Measurements from ENCODE around the gene NNMT.

NNMT gene

DNA sequence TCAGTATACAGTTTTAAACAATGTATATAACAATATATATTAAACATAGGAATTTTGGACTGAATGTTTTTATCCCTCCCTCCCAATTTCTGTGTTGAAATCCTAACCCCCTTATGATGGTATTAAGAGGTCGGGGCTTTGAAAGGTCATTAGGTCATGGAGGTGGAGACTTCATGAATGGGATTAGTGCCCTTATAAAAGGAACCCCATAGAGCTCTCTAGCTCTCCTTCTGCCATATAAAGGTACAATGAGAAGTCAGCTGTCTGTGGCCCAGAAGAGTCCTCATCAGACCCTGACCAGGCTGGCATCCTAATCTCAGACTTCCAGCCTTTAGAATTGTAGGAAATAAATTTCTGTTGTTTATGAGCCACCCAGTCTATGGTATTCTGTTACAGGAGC is 6.5 kb downstream of the NNMT start:
- Histone ChIP-seq H3K36me3 (ENCODE audit: control insufficient read depth, low read length) (no peaks in the 10 kb centered on the region), H3K9me3 (ENCODE audit: control insufficient read depth, insufficient read depth, low read length) (no peaks in the 10 kb centered on the region), H3F3A (ENCODE audit: control insufficient read depth, insufficient read depth) (no peaks in the 10 kb centered on the region), H3K4me3 (ENCODE audit: low read length) (no peak overlapping the region), H3K4me2 (ENCODE audit: low read length) (no peak overlapping the region), H3K27me3 (ENCODE audit: control insufficient read depth, low read length) (no peaks in the 10 kb centered on the region; the same call in 1 of the 2 replicates), H3K27ac (ENCODE audit: low read depth, low read length) (no peak overlapping the region), H3K4me1 (ENCODE audit: control insufficient read depth, low read length) (no peaks in the 10 kb centered on the region), H4K20me1 (ENCODE audit: control insufficient read depth, insufficient read depth, low read depth, low read length) (no peaks in the 10 kb centered on the region), H3K9me2 (replicated peaks; ENCODE audit: control insufficient read depth, low read length) (no peaks in the 10 kb centered on the region), H3K79me2 (ENCODE audit: control insufficient read depth, low read length) (no peaks in the 10 kb centered on the region)
- TF ChIP-seq, protein P1, sequence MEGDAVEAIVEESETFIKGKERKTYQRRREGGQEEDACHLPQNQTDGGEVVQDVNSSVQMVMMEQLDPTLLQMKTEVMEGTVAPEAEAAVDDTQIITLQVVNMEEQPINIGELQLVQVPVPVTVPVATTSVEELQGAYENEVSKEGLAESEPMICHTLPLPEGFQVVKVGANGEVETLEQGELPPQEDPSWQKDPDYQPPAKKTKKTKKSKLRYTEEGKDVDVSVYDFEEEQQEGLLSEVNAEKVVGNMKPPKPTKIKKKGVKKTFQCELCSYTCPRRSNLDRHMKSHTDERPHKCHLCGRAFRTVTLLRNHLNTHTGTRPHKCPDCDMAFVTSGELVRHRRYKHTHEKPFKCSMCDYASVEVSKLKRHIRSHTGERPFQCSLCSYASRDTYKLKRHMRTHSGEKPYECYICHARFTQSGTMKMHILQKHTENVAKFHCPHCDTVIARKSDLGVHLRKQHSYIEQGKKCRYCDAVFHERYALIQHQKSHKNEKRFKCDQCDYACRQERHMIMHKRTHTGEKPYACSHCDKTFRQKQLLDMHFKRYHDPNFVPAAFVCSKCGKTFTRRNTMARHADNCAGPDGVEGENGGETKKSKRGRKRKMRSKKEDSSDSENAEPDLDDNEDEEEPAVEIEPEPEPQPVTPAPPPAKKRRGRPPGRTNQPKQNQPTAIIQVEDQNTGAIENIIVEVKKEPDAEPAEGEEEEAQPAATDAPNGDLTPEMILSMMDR (IDR thresholded peaks at IDR 0.05; ENCODE audit: low read depth, low read length, poor library complexity, severe bottlenecking), result no peak
- no peak for TF ChIP-seq EZH2phosphoT487 (IDR thresholded peaks at IDR 0.05; ENCODE audit: borderline replicate concordance, low read length)

DNA sequence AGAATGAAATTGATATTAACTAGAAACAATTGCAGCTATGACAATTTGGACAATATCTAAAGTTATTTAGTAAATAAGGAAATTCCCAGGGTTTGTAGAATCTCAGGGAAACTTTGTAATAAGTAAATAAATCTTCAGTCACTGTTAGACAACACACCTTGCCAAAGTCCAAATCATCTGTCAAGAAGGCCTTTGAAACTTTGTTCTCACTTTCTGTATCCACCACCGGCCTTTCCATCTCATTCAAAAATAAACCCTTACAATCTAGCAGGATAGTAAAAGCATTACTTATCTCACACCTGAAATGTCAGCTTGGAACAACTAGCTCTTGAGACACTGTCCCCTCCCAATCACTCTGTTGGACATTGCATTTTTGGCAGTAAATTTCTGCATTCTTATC is 7.9 kb downstream of the NNMT start:
- Histone ChIP-seq H3K9me3 (ENCODE audit: control insufficient read depth, insufficient read depth, low read length) (no peaks in the 10 kb centered on the region), H4K20me1 (ENCODE audit: control insufficient read depth, insufficient read depth, low read depth, low read length) (no peaks in the 10 kb centered on the region), H3K79me2 (ENCODE audit: control insufficient read depth, low read length) (no peaks in the 10 kb centered on the region), H3K4me2 (ENCODE audit: low read length) (no peak overlapping the region), H3K9me2 (replicated peaks; ENCODE audit: control insufficient read depth, low read length) (no peaks in the 10 kb centered on the region), H3K27me3 (ENCODE audit: control insufficient read depth, low read length) (no peaks in the 10 kb centered on the region; the same call in 1 of the 2 replicates), H3F3A (ENCODE audit: control insufficient read depth, insufficient read depth) (no peaks in the 10 kb centered on the region), H3K4me1 (ENCODE audit: control insufficient read depth, low read length) (no peaks in the 10 kb centered on the region), H3K4me3 (ENCODE audit: low read length) (no peak overlapping the region), H3K27ac (ENCODE audit: low read depth, low read length) (no peak overlapping the region), H3K36me3 (ENCODE audit: control insufficient read depth, low read length) (no peaks in the 10 kb centered on the region)
- TF ChIP-seq, protein P1 (IDR thresholded peaks at IDR 0.05; ENCODE audit: low read depth, low read length, poor library complexity, severe bottlenecking), result no peak
- no peak for TF ChIP-seq EZH2phosphoT487 (IDR thresholded peaks at IDR 0.05; ENCODE audit: borderline replicate concordance, low read length)

DNA sequence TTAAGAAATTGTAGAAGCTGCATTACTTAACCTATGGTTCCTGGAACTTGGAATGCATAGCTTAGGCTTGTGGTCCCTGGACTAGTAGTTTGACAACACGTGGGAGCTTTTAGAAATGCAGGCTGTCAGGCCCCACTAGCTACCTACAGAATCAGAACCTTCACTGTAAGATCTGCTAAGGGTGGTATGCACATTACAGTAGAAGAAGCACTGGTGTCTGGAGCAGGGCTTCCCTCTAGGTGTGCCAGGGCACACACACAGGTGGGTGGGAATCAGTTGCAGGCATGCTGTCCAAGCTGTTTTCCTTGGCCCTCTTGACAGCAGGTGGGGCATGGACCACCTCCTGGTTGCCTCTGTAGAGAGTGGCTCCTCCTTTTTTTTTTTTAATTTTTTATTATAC is 8.8 kb downstream of the NNMT start:
- Histone ChIP-seq H3K4me2 (ENCODE audit: low read length) (no peak overlapping the region), H3K9me3 (ENCODE audit: control insufficient read depth, insufficient read depth, low read length) (no peaks in the 10 kb centered on the region), H4K20me1 (ENCODE audit: control insufficient read depth, insufficient read depth, low read depth, low read length) (no peaks in the 10 kb centered on the region), H3K9me2 (replicated peaks; ENCODE audit: control insufficient read depth, low read length) (no peaks in the 10 kb centered on the region), H3K36me3 (ENCODE audit: control insufficient read depth, low read length) (no peaks in the 10 kb centered on the region), H3F3A (ENCODE audit: control insufficient read depth, insufficient read depth) (no peaks in the 10 kb centered on the region), H3K4me3 (ENCODE audit: low read length) (no peak overlapping the region), H3K79me2 (ENCODE audit: control insufficient read depth, low read length) (no peaks in the 10 kb centered on the region), H3K27me3 (ENCODE audit: control insufficient read depth, low read length) (no peaks in the 10 kb centered on the region; the same call in 1 of the 2 replicates), H3K4me1 (ENCODE audit: control insufficient read depth, low read length) (no peaks in the 10 kb centered on the region), H3K27ac (ENCODE audit: low read depth, low read length) (no peak overlapping the region)
- TF ChIP-seq, protein P1 (IDR thresholded peaks at IDR 0.05; ENCODE audit: low read depth, low read length, poor library complexity, severe bottlenecking), result no peak
- TF ChIP-seq EZH2phosphoT487 (IDR thresholded peaks at IDR 0.05; ENCODE audit: borderline replicate concordance, low read length), result no peak
